ENCODE results near the gene SYT12. TPM values are rescaled to one million over a fixed set of nuclear protein-coding genes. Genes with fewer than 3 reads are reported as not detected.

The SYT12 gene
- polyA plus RNA-seq, 3 donors = not detected

- Histone ChIP-seq H3K4me2 (replicated peaks; ENCODE audit: extremely low read depth, low read length, poor library complexity, severe bottlenecking) (no peak overlapping the region), H3K9me3 (replicated peaks in 1 of 2; ENCODE audit: control insufficient read depth in 1 of 2, insufficient read depth in 1 of 2, low read length in 2 of 2) (peaks cover 5 to 20% of the 10 kb centered on the region in 2 donors), H4K20me1 (ENCODE audit: insufficient read depth, low read length) (no peaks in the 10 kb centered on the region), H3K27ac (ENCODE audit: low read depth in 1 of 2, low read length in 2 of 2) (no peak overlapping the region), H3K4me3 (replicated peaks in 1 of 3; ENCODE audit: low read depth in 2 of 3, low read length in 3 of 3) (no peak overlapping the region), H3K36me3 (replicated peaks in 1 of 2; ENCODE audit: control insufficient read depth in 1 of 2, insufficient read depth in 2 of 2, low read length in 2 of 2) (no peaks in the 10 kb centered on the region), H3K4me1 (ENCODE audit: control insufficient read depth in 1 of 2, insufficient read depth in 2 of 2, low read length in 2 of 2) (peaks cover 0 to 5% of the 10 kb centered on the region in 2 donors), H3K27me3 (ENCODE audit: control insufficient read depth in 2 of 2, insufficient read depth in 2 of 2, low read length in 2 of 2) (peaks cover 25 to 65% of the 10 kb centered on the region in 2 donors), H2AFZ (ENCODE audit: insufficient read depth, low read depth, low read length, poor library complexity, severe bottlenecking) (no peak overlapping the region), H3K79me2 (ENCODE audit: insufficient read depth, low read length) (no peaks in the 10 kb centered on the region), H3K9ac (ENCODE audit: insufficient read depth, low read length, poor library complexity, severe bottlenecking) (no peak overlapping the region)
- intact Hi-C loops (cut with micrococcal nuclease) = no loop called here
- Mint-ChIP-seq H3K36me3 (peaks cover 4% of the 10 kb centered on the region in 2 donors), H3K27me3 (ENCODE audit: low read depth in 3 of 3) (peaks cover 76 to 89% (median 80%) of the 10 kb centered on the region in 3 donors), H3K27ac (no peak overlapping the region), H3K4me1 (peaks cover 6% of the 10 kb centered on the region), H3K9me3 (peaks cover 0 to 19% (median 11%) of the 10 kb centered on the region in 7 donors), H3K4me3 (peak overlapping the region in 1 of 2 donors; percentile 17)
- WGBS (ENCODE audit: insufficient coverage) = no CpG with 5 or more reads among the region's 8 CpGs
- no peak for TF ChIP-seq CTCF (IDR thresholded peaks at IDR 0.05)
- no peak for DNase-seq
Observed at GRCh38 chr11:67025750-67026149, 2.8 kb downstream of the SYT12 start.

- Histone ChIP-seq H3K4me1 (ENCODE audit: control insufficient read depth in 1 of 2, insufficient read depth in 2 of 2, low read length in 2 of 2) (peaks cover 0 to 5% of the 10 kb centered on the region in 2 donors), H3K9ac (ENCODE audit: insufficient read depth, low read length, poor library complexity, severe bottlenecking) (no peak overlapping the region), H3K4me3 (replicated peaks in 1 of 3; ENCODE audit: low read depth in 2 of 3, low read length in 3 of 3) (no peak overlapping the region), H3K79me2 (ENCODE audit: insufficient read depth, low read length) (no peaks in the 10 kb centered on the region), H3K9me3 (replicated peaks in 1 of 2; ENCODE audit: control insufficient read depth in 1 of 2, insufficient read depth in 1 of 2, low read length in 2 of 2) (peaks cover 5 to 20% of the 10 kb centered on the region in 2 donors), H3K4me2 (replicated peaks; ENCODE audit: extremely low read depth, low read length, poor library complexity, severe bottlenecking) (no peak overlapping the region), H3K27me3 (ENCODE audit: control insufficient read depth in 2 of 2, insufficient read depth in 2 of 2, low read length in 2 of 2) (peaks cover 25 to 54% of the 10 kb centered on the region in 2 donors), H3K36me3 (replicated peaks in 1 of 2; ENCODE audit: control insufficient read depth in 1 of 2, insufficient read depth in 2 of 2, low read length in 2 of 2) (no peaks in the 10 kb centered on the region), H3K27ac (ENCODE audit: low read depth in 1 of 2, low read length in 2 of 2) (no peak overlapping the region), H4K20me1 (ENCODE audit: insufficient read depth, low read length) (no peaks in the 10 kb centered on the region), H2AFZ (ENCODE audit: insufficient read depth, low read depth, low read length, poor library complexity, severe bottlenecking) (no peak overlapping the region)
- intact Hi-C loops (cut with micrococcal nuclease) = no loop called here
- Mint-ChIP-seq H3K27ac (no peak overlapping the region), H3K4me3 (no peak overlapping the region), H3K4me1 (peaks cover 10% of the 10 kb centered on the region), H3K9me3 (peaks cover 0 to 16% (median 9%) of the 10 kb centered on the region in 7 donors), H3K27me3 (ENCODE audit: low read depth in 3 of 3) (peaks cover 67 to 87% (median 76%) of the 10 kb centered on the region in 3 donors), H3K36me3 (peaks cover 4% of the 10 kb centered on the region in 2 donors)
- DNase-seq = no peak
- no peak for TF ChIP-seq CTCF (IDR thresholded peaks at IDR 0.05)
- 80% methylated on average over 2 of the region's 5 CpGs for WGBS (ENCODE audit: insufficient coverage)
Observed at GRCh38 chr11:67026941-67027340, 4.0 kb downstream of the SYT12 start.
